Nephron progenitor cell (in vitro differentiated cells): ENCODE measurements around the gene EPS8L2.

ENCODE experiments used
- DNase-seq: peaks from one replicate; pipeline ENCODE4 v3.0.0; 2021
- H3K27ac Mint-ChIP-seq: 2 replicates; pipeline ENCODE4 v1.8.0; 2021; ENCODE audit warnings: mild to moderate bottlenecking, moderate library complexity, mixed read lengths
- H3K27me3 Mint-ChIP-seq: 2 replicates; pipeline ENCODE4 v1.8.0; 2021; ENCODE audit warnings: mild to moderate bottlenecking, low read depth, mixed read lengths; ENCODE audit not compliant: poor library complexity
- H3K36me3 Mint-ChIP-seq: 2 replicates; pipeline ENCODE4 v1.8.0; 2021; ENCODE audit warnings: low read depth, mixed read lengths
- H3K4me1 Mint-ChIP-seq: 2 replicates; pipeline ENCODE4 v1.8.0; 2021; ENCODE audit warnings: mixed read lengths
- H3K4me3 Mint-ChIP-seq: 2 replicates; pipeline ENCODE4 v1.8.0; 2021; ENCODE audit warnings: mild to moderate bottlenecking, moderate library complexity, mixed read lengths
- H3K9me3 Mint-ChIP-seq: 2 replicates; pipeline ENCODE4 v1.8.0; 2021; ENCODE audit warnings: mild to moderate bottlenecking, moderate library complexity, mixed read lengths
- CTCF ChIP-seq: fragments of 200-600 bp; sonication (generic); IDR thresholded peaks from 2 replicates; pipeline ENCODE4 v1.5.0; 2021; ENCODE audit warnings: antibody characterized with exemption

EPS8L2 gene

GRCh38 chr11:748007-748359 is 42.0 kb downstream of the EPS8L2 start:
- Mint-ChIP-seq H3K27me3 (peaks cover 17% of the 10 kb centered on the region), H3K4me3 (peak overlapping the region; percentile 80), H3K9me3 (no peaks in the 10 kb centered on the region), H3K27ac (no peak overlapping the region), H3K4me1 (peaks cover 25% of the 10 kb centered on the region), H3K36me3 (peaks cover 9% of the 10 kb centered on the region)
- TF ChIP-seq CTCF: no peak
- DNase-seq: no peak

GRCh38 chr11:749731-750130 is 43.7 kb downstream of the EPS8L2 start:
- Mint-ChIP-seq H3K4me3 (peak overlapping the region; percentile 36), H3K36me3 (peaks cover 9% of the 10 kb centered on the region), H3K27me3 (peaks cover 4% of the 10 kb centered on the region), H3K4me1 (peaks cover 21% of the 10 kb centered on the region), H3K27ac (no peak overlapping the region), H3K9me3 (no peaks in the 10 kb centered on the region)
- no peak for TF ChIP-seq CTCF
- no peak for DNase-seq

GRCh38 chr11:760236-760635 is 54.2 kb downstream of the EPS8L2 start:
- Mint-ChIP-seq H3K27me3 (peaks cover 6% of the 10 kb centered on the region), H3K27ac (no peak overlapping the region), H3K9me3 (no peaks in the 10 kb centered on the region), H3K4me3 (no peak overlapping the region), H3K4me1 (no peaks in the 10 kb centered on the region), H3K36me3 (peaks cover 45% of the 10 kb centered on the region)
- no peak for DNase-seq
- no peak for TF ChIP-seq CTCF

GRCh38 chr11:761526-762108 is 55.6 kb downstream of the EPS8L2 start:
- Mint-ChIP-seq H3K4me1 (no peaks in the 10 kb centered on the region), H3K4me3 (no peak overlapping the region), H3K36me3 (peaks cover 49% of the 10 kb centered on the region), H3K27me3 (peaks cover 6% of the 10 kb centered on the region), H3K27ac (no peak overlapping the region), H3K9me3 (no peaks in the 10 kb centered on the region)
- DNase-seq: no peak
- TF ChIP-seq CTCF: no peak

- H3K36me3 Mint-ChIP-seq: peaks cover 46% of the 10 kb centered on the region
These were observed 56.5 kb downstream of the EPS8L2 start for GRCh38 chr11:762421-763072.

More at GRCh38 chr11:762421-763072, 56.5 kb downstream of the EPS8L2 start:
- H3K4me3 Mint-ChIP-seq: no peak overlapping the region
- peaks cover 6% of the 10 kb centered on the region for H3K27me3 Mint-ChIP-seq
- H3K4me1 Mint-ChIP-seq: no peaks in the 10 kb centered on the region
- H3K27ac Mint-ChIP-seq: no peak overlapping the region
- no peak for DNase-seq
- no peaks in the 10 kb centered on the region for H3K9me3 Mint-ChIP-seq
- TF ChIP-seq CTCF: no peak
